NT2/D1 (cell line): ENCODE measurements around the gene SMU1.

ENCODE experiments used
- DNase-seq: peaks from one replicate; pipeline ENCODE4 v3.0.0-alpha.2; 2011; ENCODE audit warnings: low read depth, low spot score
- H3K27me3 ChIP-seq: 2 replicates; pipeline ENCODE4 v1.6.0; 2011; ENCODE audit warnings: mild to moderate bottlenecking; ENCODE audit not compliant: insufficient read length, insufficient read depth
- H3K36me3 ChIP-seq: 2 replicates; pipeline ENCODE4 v1.6.1; 2011; ENCODE audit warnings: mild to moderate bottlenecking, low read length, mixed read lengths; ENCODE audit not compliant: insufficient read depth, insufficient read length
- H3K4me1 ChIP-seq: 2 replicates; pipeline ENCODE4 v1.5.1; 2011; ENCODE audit not compliant: insufficient read depth, insufficient read length
- H3K4me3 ChIP-seq: 2 replicates; pipeline ENCODE4 v1.5.1; 2011; ENCODE audit warnings: low read depth; ENCODE audit not compliant: insufficient read length
- H3K9ac ChIP-seq: 2 replicates; pipeline ENCODE4 v1.6.0; 2011; ENCODE audit warnings: low read depth; ENCODE audit not compliant: insufficient read length
- H3K9me3 ChIP-seq: 2 replicates; pipeline ENCODE4 v1.5.1; 2011; ENCODE audit warnings: mild to moderate bottlenecking, low read length; ENCODE audit not compliant: insufficient read depth
- SUZ12 ChIP-seq: IDR thresholded peaks from 2 replicates; pipeline ENCODE4 v1.6.1; 2011; ENCODE audit not compliant: insufficient read length, insufficient read depth; ENCODE audit errors: extremely low read depth
- YY1 ChIP-seq: IDR thresholded peaks from 2 replicates; pipeline ENCODE4 v1.6.1; 2011; ENCODE audit not compliant: insufficient read length, insufficient read depth
- ZNF274 ChIP-seq: IDR thresholded peaks from 2 replicates; pipeline ENCODE4 v1.6.1; 2011; ENCODE audit warnings: mild to moderate bottlenecking, low read depth, low read length

Gene SMU1

DNA sequence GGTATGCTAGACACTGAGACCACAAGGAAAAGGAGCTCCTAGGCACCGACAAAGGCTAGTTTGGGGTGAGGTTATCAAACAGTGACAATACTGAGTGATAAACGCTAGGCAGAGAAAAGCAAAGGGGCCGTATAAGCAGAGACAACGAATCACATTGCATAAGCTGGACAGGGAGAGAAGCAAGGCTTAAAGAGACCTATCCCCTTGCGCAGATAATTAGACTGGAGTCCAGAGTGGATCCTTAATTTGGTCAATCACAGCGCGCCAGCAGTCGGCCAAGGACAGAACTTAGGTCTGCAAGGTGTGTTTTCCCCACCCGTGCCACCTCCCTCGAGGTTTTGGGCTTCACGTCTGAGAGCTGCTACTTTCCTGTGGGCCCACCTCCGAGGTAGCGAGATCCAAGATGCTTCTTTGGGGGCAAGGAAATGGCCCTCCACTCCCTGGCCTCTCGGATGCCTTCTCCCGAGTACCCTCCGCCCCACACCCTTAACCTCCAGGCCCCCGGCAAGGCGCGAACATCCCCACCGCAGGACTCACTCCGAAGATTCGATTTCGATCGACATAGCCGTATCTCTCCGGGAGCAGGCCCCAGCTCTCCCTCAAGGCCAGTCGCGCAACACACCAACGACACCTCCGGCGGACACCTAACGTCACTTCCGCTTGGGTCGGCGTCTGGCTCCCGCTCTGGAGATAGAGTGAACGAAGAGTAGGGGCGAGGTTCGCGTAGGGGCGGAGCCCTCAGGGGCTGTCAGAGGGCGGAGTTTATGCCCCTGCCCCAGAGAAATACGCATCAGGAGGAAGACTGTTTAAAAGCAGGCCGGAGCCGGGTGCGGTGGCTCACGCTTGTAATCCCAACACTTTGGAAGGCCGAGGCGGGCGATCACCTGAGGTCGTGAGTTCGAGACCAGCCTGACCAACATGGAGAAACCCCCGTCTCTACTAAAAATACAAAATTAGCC, at the start of gene SMU1:
TSS of gene SMU1 (minus strand) at position 629 of the 959 bp plus-strand sequence. CDS start at position 563, 66 bp downstream.
- H3K36me3 ChIP-seq = peaks cover 35% of the 10 kb centered on the region
- H3K4me3 ChIP-seq = peak within 1 kb of the TSS; percentile 100
- DNase-seq = peak; percentile 98
- H3K9ac ChIP-seq = peak within 1 kb of the TSS; percentile 100
- no peaks in the 10 kb centered on the region for H3K4me1 ChIP-seq
- H3K27me3 ChIP-seq = no peaks in the 10 kb centered on the region
- no peak for TF ChIP-seq ZNF274
- TF ChIP-seq YY1 = no peak
- no peak for TF ChIP-seq SUZ12
- H3K9me3 ChIP-seq = no peaks in the 10 kb centered on the region

DNA sequence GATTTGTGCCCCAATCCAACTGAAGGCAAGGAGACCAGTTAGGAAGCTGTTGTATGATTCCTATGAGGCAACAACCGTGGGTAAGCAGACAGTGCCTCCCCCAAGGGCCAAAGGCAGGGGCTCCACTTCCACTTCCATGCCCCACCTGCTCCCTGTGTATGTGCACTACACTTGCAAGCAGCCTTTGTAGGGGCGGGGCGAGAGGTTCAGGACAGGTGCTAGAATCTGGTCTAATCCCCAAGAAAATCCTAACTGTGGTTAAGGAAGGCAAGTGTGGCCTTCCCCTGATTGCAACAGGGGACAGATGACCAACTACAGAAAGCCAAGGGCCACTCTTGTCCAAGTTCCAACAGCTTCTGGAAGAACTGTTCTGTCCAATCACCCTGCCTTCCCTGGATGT, 49.0 kb upstream of the SMU1 start:
- H3K4me3 ChIP-seq = no peak overlapping the region
- H3K4me1 ChIP-seq = no peaks in the 10 kb centered on the region
- H3K9ac ChIP-seq = no peak overlapping the region
- H3K36me3 ChIP-seq = peaks cover 64% of the 10 kb centered on the region
- peaks cover 7% of the 10 kb centered on the region; the same call in 1 of the 2 replicates for H3K9me3 ChIP-seq
- H3K27me3 ChIP-seq = no peaks in the 10 kb centered on the region
- TF ChIP-seq ZNF274 (no peak), SUZ12 (no peak), YY1 (no peak)
- no peak for DNase-seq

DNA sequence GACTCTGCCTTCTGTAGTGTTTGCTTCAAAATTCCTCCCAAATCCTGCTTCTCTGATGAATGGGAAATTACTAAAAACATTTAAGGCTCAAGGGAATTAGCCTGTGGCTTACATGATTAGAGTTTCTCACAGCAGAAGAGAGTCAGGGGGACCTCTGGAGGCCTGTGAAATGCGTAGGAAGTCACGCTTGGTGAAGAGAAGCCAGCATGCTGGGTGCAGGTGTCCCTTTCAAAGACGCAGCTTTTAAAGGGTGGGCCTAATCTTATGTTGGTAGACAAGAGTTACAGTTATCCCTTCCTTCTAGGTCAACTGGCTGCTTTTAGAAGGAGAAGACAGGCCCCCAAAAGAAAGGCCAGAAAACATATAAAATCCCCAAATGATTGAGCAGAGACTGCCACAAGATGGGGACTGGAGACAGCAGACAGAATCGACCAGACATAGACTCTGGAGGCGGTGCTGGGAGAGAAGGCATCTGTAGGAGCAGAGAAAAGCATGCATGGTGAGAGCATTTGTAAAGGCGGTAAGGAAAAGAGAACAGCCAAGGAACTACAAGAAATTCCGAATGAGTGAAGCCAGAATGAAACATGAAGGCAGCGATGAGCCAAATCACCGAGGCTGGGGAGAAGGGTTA, 48.4 kb upstream of the SMU1 start:
- H3K4me3 ChIP-seq = no peak overlapping the region
- no peaks in the 10 kb centered on the region for H3K27me3 ChIP-seq
- DNase-seq = no peak
- H3K36me3 ChIP-seq = peaks cover 63% of the 10 kb centered on the region
- TF ChIP-seq SUZ12 (no peak), ZNF274 (no peak), YY1 (no peak)
- H3K4me1 ChIP-seq = no peaks in the 10 kb centered on the region
- no peak overlapping the region for H3K9ac ChIP-seq
- peaks cover 7% of the 10 kb centered on the region; the same call in 1 of the 2 replicates for H3K9me3 ChIP-seq

DNA sequence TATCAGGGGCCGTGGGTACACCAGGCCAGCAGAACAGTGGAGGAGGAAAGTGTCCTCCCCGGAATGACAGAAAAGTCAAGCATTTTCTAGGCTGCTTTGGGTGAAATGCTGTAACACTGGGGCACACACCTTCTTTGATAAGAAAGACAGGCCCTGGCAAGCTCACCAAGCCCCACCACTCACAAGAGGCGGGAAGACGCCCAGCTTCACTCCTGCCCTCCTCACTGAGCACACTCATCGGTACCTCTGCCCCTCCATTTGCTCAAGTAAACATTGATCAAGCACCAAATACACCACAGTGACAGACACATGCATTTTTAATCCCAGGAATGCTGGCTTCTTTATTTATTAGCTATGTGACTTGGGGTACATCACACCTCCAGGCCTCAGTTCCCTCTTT, 47.6 kb upstream of the SMU1 start:
- Histone ChIP-seq H3K27me3 (no peaks in the 10 kb centered on the region), H3K4me1 (no peaks in the 10 kb centered on the region), H3K36me3 (peaks cover 64% of the 10 kb centered on the region)

DNA sequence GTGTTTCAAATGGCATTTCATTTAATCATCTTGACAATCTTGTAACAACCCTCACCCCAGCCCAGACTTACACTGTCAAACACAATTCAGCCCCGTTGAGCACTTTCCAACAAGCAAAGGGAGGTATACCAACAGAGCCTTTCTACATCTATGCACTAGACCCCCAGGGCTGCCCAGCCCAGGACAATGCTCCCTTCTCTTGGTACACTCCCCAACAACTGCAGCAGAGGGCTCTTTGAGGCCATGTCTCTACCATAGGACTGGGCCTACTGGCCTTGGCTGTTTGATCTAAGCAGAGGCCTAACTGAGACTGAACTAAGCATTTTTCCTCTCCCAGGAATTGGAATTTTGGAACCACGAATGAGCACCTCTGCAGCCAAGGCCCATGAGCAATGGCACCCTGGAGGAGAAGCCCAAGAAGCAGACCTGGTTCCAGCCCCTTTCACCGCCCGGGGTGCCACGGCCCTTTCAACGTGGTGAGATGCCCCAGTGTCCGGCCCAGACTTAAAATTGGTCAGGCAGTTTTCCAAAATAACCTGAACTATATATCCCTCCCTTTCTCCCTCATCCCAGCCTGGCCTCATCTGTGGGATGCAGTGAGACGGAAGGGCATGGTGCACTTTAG, 47.0 kb upstream of the SMU1 start:
- no peak for DNase-seq
- H3K4me3 ChIP-seq = no peak overlapping the region
- no peaks in the 10 kb centered on the region for H3K4me1 ChIP-seq
- no peak overlapping the region for H3K9ac ChIP-seq
- peaks cover 60% of the 10 kb centered on the region for H3K36me3 ChIP-seq
- no peaks in the 10 kb centered on the region for H3K27me3 ChIP-seq
- H3K9me3 ChIP-seq = peaks cover 7% of the 10 kb centered on the region; the same call in 1 of the 2 replicates
- TF ChIP-seq SUZ12 (no peak), YY1 (no peak), ZNF274 (no peak)

More for the DNA sequence above, 47.6 kb upstream of the SMU1 start:
- DNase-seq = no peak
- peaks cover 7% of the 10 kb centered on the region; the same call in 1 of the 2 replicates for H3K9me3 ChIP-seq
- TF ChIP-seq SUZ12 (no peak), YY1 (no peak), ZNF274 (no peak)
- H3K9ac ChIP-seq = no peak overlapping the region
- no peak overlapping the region for H3K4me3 ChIP-seq

DNA sequence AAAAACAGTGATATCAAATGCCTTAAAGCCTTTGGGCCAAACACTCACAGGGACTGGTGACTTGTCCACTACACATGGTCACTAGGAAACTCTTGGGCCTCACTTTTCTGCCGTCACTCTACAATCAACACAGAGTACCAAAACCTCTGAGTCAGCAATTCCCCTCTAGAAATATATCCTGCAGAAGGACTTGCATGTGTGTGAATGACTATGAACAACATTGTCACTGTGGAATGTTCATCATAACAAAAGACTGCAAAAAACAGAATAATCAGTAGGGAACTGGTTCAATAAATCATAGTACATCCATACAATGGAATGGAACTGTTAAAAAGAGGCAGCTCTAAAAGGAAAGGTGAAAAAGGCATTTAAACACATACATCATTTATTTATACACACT, 44.1 kb upstream of the SMU1 start:
- no peak for TF ChIP-seq SUZ12
- Histone ChIP-seq H3K36me3 (peaks cover 46% of the 10 kb centered on the region), H3K27me3 (no peaks in the 10 kb centered on the region), H3K9me3 (no peaks in the 10 kb centered on the region), H3K4me1 (no peaks in the 10 kb centered on the region), H3K9ac (no peak overlapping the region), H3K4me3 (no peak overlapping the region)
- no peak for DNase-seq
